ENCODE results near the gene RUNX3. TPM values are rescaled to one million over a fixed set of nuclear protein-coding genes. Genes with fewer than 3 reads are reported as not detected.

Gene RUNX3
- total and polyA plus RNA-seq, 2 of the 8 experiments (the other 6 are each of a cell fraction or from before 2014, with no cell fraction given), result 0.62 to 0.82 TPM

DNA sequence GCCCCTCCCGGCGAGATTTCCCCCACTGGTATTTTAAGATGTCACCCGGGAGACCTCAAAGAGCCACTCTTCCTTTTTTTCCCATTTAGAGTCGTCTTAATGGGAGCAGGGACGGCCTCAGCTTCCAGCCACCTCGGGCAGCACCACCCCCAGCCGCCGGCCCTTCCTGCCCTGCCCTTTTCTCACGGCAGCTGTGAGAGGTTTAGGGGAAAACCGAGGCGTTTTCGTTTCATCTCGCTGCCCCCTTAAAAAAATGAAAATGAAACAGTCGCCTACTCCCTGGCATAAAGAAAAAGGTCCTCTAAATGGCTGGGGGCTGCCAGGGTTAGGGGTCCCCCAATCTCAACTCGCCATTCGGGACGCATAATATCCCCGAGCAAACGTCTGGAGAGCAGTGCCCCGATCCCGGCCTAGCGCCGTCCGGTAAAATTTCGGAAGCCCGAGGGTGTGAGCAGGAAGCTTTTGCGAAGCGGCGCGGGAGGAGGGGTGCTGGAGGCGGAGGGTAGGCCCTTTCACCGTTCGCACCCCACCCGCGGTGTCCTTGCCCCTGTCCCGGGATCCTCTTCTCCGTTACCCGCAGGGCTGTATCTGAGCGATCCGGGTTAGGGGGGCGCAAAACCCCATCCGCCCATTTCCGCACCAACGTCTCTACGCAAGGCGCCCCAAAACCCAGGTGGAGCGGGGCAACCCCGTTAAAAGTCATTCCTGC is 1.2 kb downstream of the RUNX3 start (continued):
- 0 out of 2 replicates have a peak, but pooled peaks have one; percentile 25 for TF ChIP-seq GABPA (IDR thresholded peaks at IDR 0.05; ENCODE audit: borderline replicate concordance, insufficient read depth, low read length)
- TF ChIP-seq POU5F1 (IDR thresholded peaks at IDR 0.05; ENCODE audit: low read depth, low read length), result no peak
- TF ChIP-seq RNF2 (IDR thresholded peaks at IDR 0.05; ENCODE audit: borderline replicate concordance, low read depth, low read length, missing control alignments, poor library complexity, severe bottlenecking), result peak; percentile 83
- TF ChIP-seq RFX5 (IDR thresholded peaks at IDR 0.05; ENCODE audit: borderline replicate concordance, low read depth, low read length), result no peak
- TF ChIP-seq RXRA (IDR thresholded peaks at IDR 0.05; ENCODE audit: insufficient read depth, low read depth, low read length), result no peak
- peak; percentile 94; the same call in 1 of the 2 replicates for TF ChIP-seq SUZ12 (IDR thresholded peaks at IDR 0.05; ENCODE audit: low read length)
- no peak for TF ChIP-seq YY1 (IDR thresholded peaks at IDR 0.05; ENCODE audit: low read depth, low read length)
- TF ChIP-seq KDM4A (IDR thresholded peaks at IDR 0.05; ENCODE audit: low read depth, low read length, severe bottlenecking), result no peak
- TF ChIP-seq EP300 (IDR thresholded peaks at IDR 0.05; ENCODE audit: borderline replicate concordance in 1 of 2, low read depth in 2 of 2, low read length in 2 of 2), result no peak
- TF ChIP-seq FOSL1 (IDR thresholded peaks at IDR 0.05; ENCODE audit: insufficient read depth, low read depth, low read length), result no peak
- TF ChIP-seq RBBP5 (IDR thresholded peaks at IDR 0.05; ENCODE audit: borderline replicate concordance, low read depth, low read length), result no peak
- TF ChIP-seq CTCF (IDR thresholded peaks at IDR 0.05; ENCODE audit: control extremely low read depth in 1 of 3, insufficient read depth in 1 of 3, low read depth in 1 of 3, low read length in 3 of 3), result no peak
- no peak for TF ChIP-seq KDM1A (IDR thresholded peaks at IDR 0.05; ENCODE audit: borderline replicate concordance, low read length)
- no peak for TF ChIP-seq SIX5 (IDR thresholded peaks at IDR 0.05; ENCODE audit: low read depth, low read length)
- no peak for TF ChIP-seq E2F6 (IDR thresholded peaks at IDR 0.05)
- no peak for TF ChIP-seq SAP30 (IDR thresholded peaks at IDR 0.05; ENCODE audit: insufficient read depth, insufficient replicate concordance, low read length)
- no peak for TF ChIP-seq NRF1 (IDR thresholded peaks at IDR 0.05; ENCODE audit: low read depth, low read length)
- TF ChIP-seq SRF (IDR thresholded peaks at IDR 0.05; ENCODE audit: low read depth, low read length), result no peak
- peak; percentile 84 for TF ChIP-seq EZH2 (IDR thresholded peaks at IDR 0.05; ENCODE audit: low read depth, low read length, severe bottlenecking)
- TF ChIP-seq CBX5 (IDR thresholded peaks at IDR 0.05; ENCODE audit: low read depth, low read length), result no peak

Measured in H1 (cell line).